HTR-8/SVneo (cell line): ENCODE data around the gene JARID2.
"Not testable (repeated sequence)": the region's sequence is repeated elsewhere in the genome, so short reads cannot be mapped to it uniquely, and the experiment has no call there.

Source experiments
- DNase-seq: peaks from one replicate; pipeline ENCODE4 v3.0.0; 2011; ENCODE audit warnings: low spot score, mixed read lengths; ENCODE audit not compliant: insufficient read length
- FAIRE-seq: peaks from 2 replicates; lab custom pipeline; 2011; peaks lifted over from hg19 to GRCh38; lab: Jason Lieb, UNC

Gene JARID2

GRCh38 chr6:15408758-15409157, 162.9 kb downstream of the JARID2 start:
- no peak for DNase-seq
- FAIRE-seq = no peak

GRCh38 chr6:15409301-15410125, 163.6 kb downstream of the JARID2 start:
- FAIRE-seq (no peak), DNase-seq (no peak)

GRCh38 chr6:15410126-15410391, 164.2 kb downstream of the JARID2 start:
- FAIRE-seq = no peak
- no peak for DNase-seq

GRCh38 chr6:15410752-15411151, 164.9 kb downstream of the JARID2 start:
- no peak for FAIRE-seq
- no peak for DNase-seq

DNA sequence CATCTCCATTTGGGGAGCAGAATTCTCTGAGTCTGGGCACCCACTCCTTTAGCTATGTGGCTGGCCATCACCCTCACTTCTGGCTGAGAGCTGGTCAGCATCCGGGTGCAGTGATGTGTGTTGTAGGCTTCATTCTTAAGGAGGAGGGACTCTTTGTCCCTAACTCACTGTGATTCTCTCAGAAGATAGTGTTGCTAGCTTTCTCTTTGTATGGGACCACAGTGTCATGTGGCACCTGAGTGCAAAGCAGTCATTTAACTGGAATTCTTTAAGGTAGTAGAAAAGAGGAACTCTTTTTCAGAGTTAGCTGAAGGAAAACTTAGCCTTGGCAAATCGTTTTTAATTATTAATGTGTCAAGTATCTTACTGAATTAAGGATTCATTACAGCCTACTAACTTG, 165.9 kb downstream of the JARID2 start:
- DNase-seq (no peak), FAIRE-seq (no peak)

- no peak for DNase-seq
- FAIRE-seq = no peak
Observed at GRCh38 chr6:15412767-15413166, 166.9 kb downstream of the JARID2 start.

- no peak for DNase-seq
- FAIRE-seq = no peak
Observed at GRCh38 chr6:15413466-15414234, 167.8 kb downstream of the JARID2 start.

DNA sequence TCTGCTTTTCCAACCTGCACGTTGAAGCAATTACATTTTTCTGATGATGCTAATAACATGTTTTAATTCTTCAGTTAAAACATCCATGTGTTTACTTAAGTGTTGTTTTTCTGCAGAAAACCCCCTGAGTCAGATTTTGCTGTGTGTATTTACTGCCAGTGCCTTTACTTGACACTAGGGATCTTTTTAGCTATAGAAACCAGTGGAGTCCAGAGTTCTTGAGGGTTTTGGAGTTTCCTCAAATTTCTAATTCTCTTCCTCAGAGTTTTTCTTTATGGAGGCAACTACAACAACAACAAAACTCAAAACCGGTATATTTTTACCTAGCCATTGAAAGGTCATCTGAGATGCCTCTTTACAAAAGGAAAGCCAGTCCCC, 168.4 kb downstream of the JARID2 start:
- FAIRE-seq = no peak
- DNase-seq = no peak

DNA sequence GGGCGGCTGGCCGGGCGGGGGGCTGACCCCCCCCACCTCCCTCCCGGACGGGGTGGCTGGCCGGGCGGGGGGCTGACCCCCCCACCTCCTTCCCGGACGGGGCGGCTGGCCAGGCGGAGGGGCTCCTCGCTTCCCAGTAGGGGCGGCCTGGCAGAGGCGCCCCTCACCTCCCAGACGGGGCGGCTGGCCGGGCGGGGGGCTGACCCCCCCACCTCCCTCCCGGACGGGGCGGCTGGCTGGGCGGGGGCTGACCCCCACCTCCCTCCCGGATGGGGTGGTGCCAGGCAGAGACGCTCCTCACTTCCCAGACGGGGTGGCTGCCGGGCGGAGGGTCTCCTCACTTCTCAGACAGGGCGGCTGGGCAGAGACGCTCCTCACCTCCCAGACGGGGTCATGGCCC, 169.8 kb downstream of the JARID2 start:
- FAIRE-seq, DNase-seq: not testable (repeated sequence)

GRCh38 chr6:15416932-15417509, 171.2 kb downstream of the JARID2 start:
- no peak for DNase-seq
- FAIRE-seq = no peak

DNA sequence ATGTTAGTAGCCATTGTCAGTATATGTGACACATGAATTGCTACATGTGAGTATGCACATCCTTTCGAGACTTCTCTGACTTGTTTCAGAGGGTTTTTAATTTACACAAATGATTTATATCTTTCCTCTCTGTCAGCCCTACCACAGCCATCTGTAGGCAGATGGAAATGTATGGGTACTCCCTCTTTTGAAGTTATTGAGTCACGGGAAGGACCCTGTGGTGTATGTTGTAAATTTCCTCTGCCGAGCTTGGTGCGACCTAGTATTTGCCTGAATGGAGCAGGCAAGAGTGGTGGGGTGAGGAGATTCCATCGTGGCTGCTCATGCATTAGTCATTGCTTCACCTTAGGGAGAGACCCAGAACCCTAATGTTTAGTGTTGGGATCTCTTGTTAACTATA, 171.9 kb downstream of the JARID2 start:
- peak; percentile 71 for DNase-seq

GRCh38 chr6:15419493-15419892, 173.6 kb downstream of the JARID2 start:
- no peak for DNase-seq
- no peak for FAIRE-seq

More for the DNA sequence above, 171.9 kb downstream of the JARID2 start:
- peak; percentile 23 for FAIRE-seq

- DNase-seq = no peak
Observed at GRCh38 chr6:15420959-15421438, 175.1 kb downstream of the JARID2 start.

DNA sequence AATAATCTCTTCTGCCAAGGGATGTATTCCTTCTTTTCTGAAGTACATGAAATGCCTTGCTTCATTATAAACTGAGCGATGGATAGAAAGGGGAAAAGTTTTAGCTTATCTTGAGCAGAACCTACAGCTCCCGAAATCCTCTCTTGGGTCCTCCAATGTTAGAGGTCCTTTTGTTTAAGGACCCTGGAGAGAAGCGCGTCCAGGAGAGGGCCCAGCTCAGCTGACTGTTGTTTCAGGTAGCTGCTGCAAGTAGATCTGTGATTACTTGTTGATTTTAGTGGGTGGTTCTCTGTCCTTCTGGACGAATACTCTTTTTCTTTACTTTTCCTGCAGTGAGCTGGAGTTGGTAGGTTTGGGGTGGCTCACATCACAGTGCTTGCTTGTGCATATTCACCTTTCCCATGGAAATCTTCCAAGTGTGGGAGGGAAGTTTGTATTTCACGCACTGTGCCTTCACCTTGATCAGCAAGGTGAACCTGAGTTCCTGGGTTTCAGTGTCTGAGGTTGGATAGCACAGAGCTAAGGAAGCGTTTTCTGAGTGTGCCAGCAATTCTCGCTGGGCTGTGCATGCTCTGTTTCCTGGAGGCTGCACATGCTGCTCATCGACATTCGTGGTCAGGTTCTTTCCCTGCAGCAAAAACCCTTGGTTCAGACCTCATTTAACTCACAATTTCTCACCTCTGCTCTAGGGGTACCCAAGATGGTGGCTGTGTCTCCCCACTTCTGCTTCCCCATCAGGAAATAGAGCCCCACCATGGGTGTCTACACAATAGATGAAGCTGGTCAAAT, 176.3 kb downstream of the JARID2 start:
- FAIRE-seq (no peak), DNase-seq (no peak)

More at GRCh38 chr6:15420959-15421438, 175.1 kb downstream of the JARID2 start:
- no peak for FAIRE-seq

DNA sequence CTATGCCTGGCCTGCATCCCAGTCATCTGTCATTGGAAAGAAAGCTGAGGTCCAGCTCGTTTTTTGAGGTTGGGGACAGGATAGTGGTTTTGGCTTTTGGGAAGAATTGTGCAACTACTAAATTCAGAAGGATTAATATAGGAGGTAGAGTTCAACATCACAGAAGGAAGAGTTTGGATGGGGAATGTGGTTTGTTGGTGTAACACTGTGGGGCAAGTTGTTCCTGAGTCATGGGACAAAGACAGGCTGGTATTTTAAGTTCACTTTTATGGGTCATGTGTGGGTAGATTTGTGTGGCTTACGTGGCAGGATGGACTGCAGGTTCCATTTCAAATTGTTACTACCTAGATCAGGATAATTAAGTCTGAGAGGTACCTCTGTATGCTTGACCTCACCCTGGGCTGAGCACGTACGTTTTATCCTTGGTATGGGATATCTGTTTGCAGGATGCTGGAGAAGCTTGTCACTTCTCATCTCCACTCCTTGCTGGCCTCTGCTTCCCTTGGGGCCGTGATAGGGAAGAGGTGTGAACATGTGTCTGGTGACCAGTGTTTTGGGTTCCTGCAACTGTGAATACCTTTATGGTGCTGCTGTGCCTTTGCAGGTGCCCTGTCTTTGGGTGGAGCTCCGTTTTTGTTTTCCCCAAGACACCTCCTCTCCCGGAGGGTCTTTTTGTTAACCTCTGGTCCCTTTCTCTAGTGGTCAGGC, 177.6 kb downstream of the JARID2 start:
- DNase-seq = no peak
- no peak for FAIRE-seq

DNA sequence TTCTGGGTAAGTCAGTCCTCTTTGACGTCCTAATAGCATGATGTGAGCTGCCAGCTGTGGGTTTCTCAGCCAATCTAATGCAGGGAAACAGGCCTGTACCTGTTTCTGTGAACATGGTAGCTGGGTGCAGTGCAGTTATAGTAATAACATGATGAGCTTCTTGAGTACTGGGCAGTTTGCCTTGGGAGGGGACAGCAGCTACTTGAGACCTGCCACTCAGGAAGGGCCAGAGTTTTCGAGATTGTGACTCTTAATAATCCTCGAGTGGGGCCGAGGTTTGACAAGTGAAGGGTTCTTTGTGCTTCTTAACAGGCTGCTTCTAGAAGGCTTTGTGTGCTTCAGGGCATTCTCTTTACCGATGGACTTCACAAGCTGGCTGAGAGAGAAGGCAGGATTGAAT, 180.1 kb downstream of the JARID2 start:
- DNase-seq = no peak
- no peak for FAIRE-seq

- FAIRE-seq = no peak
- no peak for DNase-seq
Observed at GRCh38 chr6:15426395-15426794, 180.5 kb downstream of the JARID2 start.

DNA sequence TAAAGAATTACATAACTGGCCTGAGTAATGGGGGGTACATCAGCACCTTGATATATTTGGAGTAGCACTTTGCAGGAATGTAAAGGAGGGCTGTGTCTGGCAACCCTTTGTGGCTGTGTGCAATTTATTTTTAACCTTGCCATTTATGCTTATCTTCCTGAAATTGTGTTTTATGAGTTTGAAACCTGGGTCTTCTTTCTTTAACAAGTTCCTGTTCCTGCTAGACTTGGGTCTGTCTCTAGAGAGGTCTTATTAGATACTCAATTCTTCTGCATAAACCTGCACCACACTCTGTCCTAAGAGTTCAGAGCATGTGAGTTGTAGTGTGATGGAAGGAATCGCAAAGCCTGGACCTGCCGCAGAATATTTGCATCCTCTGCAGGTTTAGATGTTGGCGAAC, 181.0 kb downstream of the JARID2 start:
- DNase-seq = no peak
- FAIRE-seq = no peak

DNA sequence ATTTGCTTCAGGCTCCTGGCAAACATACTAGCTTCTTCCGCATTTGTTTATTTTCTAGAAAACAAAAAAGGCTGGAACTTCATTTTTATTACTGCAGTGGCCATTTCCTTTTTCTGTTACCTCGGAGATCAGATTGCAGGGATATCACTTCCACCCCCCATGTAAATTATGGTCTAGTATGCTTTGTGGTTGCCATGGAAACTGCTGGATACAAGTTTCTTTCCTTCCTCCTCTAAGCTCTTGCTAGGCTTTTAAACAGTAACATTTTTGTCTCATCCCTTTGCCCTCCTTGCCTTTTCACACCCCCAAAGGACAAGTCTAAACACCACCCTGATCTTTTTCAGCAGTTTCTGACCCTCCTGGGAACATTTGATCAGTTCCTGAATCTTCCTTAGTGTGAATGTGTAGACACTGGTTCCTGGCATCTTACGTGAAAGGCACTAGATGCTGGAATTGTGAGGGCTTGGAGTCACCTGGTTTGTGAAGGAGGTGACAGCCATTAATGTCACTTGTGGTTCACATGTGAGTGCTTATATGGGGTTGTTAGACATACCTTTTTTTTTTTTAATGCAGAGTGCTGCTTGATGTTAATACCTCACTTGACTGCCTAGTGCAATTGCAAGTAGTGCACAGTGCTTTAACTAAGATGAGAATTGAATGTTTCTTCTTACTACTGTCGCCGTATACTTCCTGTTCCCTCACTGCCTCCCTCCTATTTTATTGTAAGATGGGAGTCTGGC, 181.6 kb downstream of the JARID2 start:
- no peak for FAIRE-seq
- DNase-seq = no peak
